ENCODE results near the gene WSB1.

WSB1 gene

GRCh38 chr17:27357236-27357635, 63.3 kb downstream of the WSB1 start:
- no peak for DNase-seq (ENCODE audit: low read depth, low spot score)
- ChIA-PET POLR2A (no interaction called here), CTCF (interaction anchor here (0.9 to 25.6 kb wide), 4 partner anchors 24 to 244 kb away, joined by 3 to 634 read pairs (median 3); no protein-coding TSS in a partner anchor)
- no peak for TF ChIP-seq CTCF (IDR thresholded peaks at IDR 0.05; ENCODE audit: insufficient read depth, low read length, missing control alignments)
- H3K4me3 ChIP-seq (ENCODE audit: low read depth, low read length), result no peak overlapping the region

GRCh38 chr17:27360507-27360906, 66.6 kb downstream of the WSB1 start:
- ChIA-PET CTCF (interaction anchor here (1.0 to 25.6 kb wide), 4 partner anchors 11 to 241 kb away, joined by 3 to 634 read pairs (median 3); no protein-coding TSS in a partner anchor), POLR2A (interaction anchor here (0.6 kb wide), 1 partner anchor 289 kb away, joined by 3 read pairs; no protein-coding TSS in a partner anchor)
- no peak overlapping the region for H3K4me3 ChIP-seq (ENCODE audit: low read depth, low read length)
- TF ChIP-seq CTCF (IDR thresholded peaks at IDR 0.05; ENCODE audit: insufficient read depth, low read length, missing control alignments), result no peak
- DNase-seq (ENCODE audit: low read depth, low spot score), result no peak

DNA sequence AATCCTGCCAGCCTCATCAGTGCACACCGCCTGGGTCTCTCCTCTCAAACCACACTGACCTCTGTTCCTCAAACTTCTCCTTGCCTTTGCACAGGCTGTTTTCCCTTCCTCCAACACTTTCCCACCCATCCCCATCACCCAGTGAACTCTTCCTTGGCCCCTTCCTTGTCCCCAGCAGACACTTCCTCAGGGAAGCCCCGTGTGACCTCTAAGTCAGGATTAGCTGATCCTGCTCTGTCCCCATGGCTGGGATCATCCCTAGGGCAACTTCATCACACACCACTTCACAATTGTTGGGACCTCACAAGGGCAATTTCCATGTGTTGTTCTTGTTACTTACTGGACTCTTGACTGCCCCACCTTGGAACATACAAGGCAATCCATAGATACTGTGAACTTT, 67.8 kb downstream of the WSB1 start:
- POLR2A ChIA-PET, result no interaction called here

DNA sequence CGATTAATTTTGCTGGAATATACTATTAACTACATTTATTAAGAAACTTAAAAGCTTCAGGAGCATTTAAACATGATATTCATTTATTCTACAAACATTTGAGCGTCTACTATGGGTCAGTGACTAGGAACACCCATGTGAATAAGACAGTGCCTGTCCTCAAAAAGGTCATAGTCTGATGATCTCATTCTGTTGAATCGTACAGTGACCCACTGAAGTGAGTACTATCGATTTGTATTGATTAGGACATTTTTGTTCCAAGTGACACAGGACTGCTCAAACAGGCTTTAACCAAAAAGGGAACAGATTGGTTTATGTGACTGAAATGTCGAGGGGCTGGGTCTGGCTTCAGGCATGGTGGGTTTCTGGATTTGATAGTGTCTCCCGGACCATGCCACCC, 68.6 kb downstream of the WSB1 start:
- CTCF ChIA-PET, result interaction anchor here (1.0 to 25.6 kb wide), 7 partner anchors 8 to 292 kb away, joined by 3 to 634 read pairs (median 4); no protein-coding TSS in a partner anchor
- TF ChIP-seq CTCF (IDR thresholded peaks at IDR 0.05; ENCODE audit: insufficient read depth, low read length, missing control alignments), result no peak
- POLR2A ChIA-PET, result no interaction called here
- no peak for DNase-seq (ENCODE audit: low read depth, low spot score)
- no peak overlapping the region for H3K4me3 ChIP-seq (ENCODE audit: low read depth, low read length)

More for the DNA sequence above, 67.8 kb downstream of the WSB1 start:
- TF ChIP-seq CTCF (IDR thresholded peaks at IDR 0.05; ENCODE audit: insufficient read depth, low read length, missing control alignments), result no peak
- DNase-seq (ENCODE audit: low read depth, low spot score), result no peak
- CTCF ChIA-PET, result interaction anchor here (1.3 to 25.6 kb wide), 3 partner anchors 12 to 240 kb away, joined by 3 to 634 read pairs (median 3); no protein-coding TSS in a partner anchor
- no peak overlapping the region for H3K4me3 ChIP-seq (ENCODE audit: low read depth, low read length)

DNA sequence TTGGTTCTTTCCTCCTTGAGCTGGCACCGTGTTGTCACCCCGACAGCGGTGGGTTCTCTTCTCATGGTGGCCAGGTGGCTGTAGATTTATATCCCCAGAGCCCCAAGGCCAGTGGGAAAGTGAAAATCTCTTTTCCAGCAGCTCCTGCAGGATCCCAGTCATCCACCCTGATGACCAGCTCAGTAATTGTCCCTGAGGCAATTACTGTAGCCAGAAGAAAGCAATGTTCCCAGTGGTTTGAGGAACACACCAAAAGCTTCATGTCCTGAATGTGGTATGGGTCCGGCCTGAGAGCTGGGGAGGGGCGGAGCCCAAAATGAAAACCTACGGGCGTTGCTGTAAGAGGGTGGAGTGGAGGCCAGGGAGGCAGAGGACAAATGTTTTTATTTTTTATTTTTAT, 69.0 kb downstream of the WSB1 start:
- ChIA-PET CTCF (interaction anchor here (1.0 to 25.6 kb wide), 10 partner anchors 9 to 292 kb away, joined by 3 to 634 read pairs (median 4); no protein-coding TSS in a partner anchor), POLR2A (interaction anchor here (1.0 kb wide), 1 partner anchor 223 kb away, joined by 3 read pairs; no protein-coding TSS in a partner anchor)
- no peak for TF ChIP-seq CTCF (IDR thresholded peaks at IDR 0.05; ENCODE audit: insufficient read depth, low read length, missing control alignments)
- DNase-seq (ENCODE audit: low read depth, low spot score), result no peak
- H3K4me3 ChIP-seq (ENCODE audit: low read depth, low read length), result no peak overlapping the region

DNA sequence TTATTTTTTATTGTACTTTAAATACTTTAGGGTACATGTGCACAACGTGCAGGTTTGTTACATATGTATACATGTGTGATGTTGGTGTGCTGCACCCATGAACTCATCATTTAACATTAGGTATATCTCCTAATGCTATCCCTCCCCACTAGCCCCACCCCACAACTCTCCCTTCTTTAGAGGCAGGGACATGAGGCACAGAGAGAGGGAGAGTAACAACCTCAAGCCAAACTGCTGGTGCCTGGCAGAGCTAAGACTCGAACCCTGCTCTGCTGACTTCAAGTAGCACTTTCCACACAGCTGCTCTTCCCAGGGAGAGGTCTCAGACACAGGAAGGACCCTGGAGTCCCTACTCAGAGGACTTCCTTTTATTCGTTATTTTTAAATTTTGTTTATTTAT, 69.4 kb downstream of the WSB1 start:
- no peak for TF ChIP-seq CTCF (IDR thresholded peaks at IDR 0.05; ENCODE audit: insufficient read depth, low read length, missing control alignments)
- POLR2A ChIA-PET, result interaction anchor here (1.0 kb wide), 1 partner anchor 223 kb away, joined by 3 read pairs; no protein-coding TSS in a partner anchor
- no peak for DNase-seq (ENCODE audit: low read depth, low spot score)
- CTCF ChIA-PET, result interaction anchor here (0.6 to 25.6 kb wide), 11 partner anchors 9 to 291 kb away, joined by 3 to 634 read pairs (median 3); no protein-coding TSS in a partner anchor
- H3K4me3 ChIP-seq (ENCODE audit: low read depth, low read length), result no peak overlapping the region

Data from AG04449 (cell line).